HepG2 (cell line): ENCODE measurements around the gene KIF2B. TPM values are rescaled to one million over a fixed set of nuclear protein-coding genes. Genes with fewer than 3 reads are reported as not detected.

Experiments used
- ATAC-seq: fragments of 200-7000 bp; cut with Tn5 transposase; 3 replicates; pipeline ENCODE4 v1.9.1; 2020; ENCODE audit warnings: mild to moderate bottlenecking, moderate library complexity
- BruUV-seq: library from RNA; stranded (reverse); fragments of 400-500 nt; replicated peaks from 2 replicates; lab custom pipeline; 2021; lab: Mats Ljungman, UMichigan
- CTCF ChIA-PET: fragments of 300-600 bp; formaldehyde crosslinking; extraction: SDS; loops from one replicate; lab custom pipeline; 2021; ENCODE audit warnings: low total read pairs, inconsistent platforms, low intra/inter-chr PET ratio; lab: Yijun Ruan, JAX
- POLR2A ChIA-PET: fragments of 350-600 bp; sonication (Branson Sonifier 250); formaldehyde crosslinking; loops from one replicate; lab custom pipeline; 2020; ENCODE audit warnings: antibody characterized with exemption, inconsistent platforms; lab: Yijun Ruan, JAX
- DNase-seq: peaks from one replicate; pipeline ENCODE4 v3.0.0-alpha.2; 2015; ENCODE audit warnings: low spot score
- FAIRE-seq: peaks from 3 replicates; lab custom pipeline; 2011; peaks lifted over from hg19 to GRCh38; lab: Jason Lieb, UNC
- H2AFZ ChIP-seq: one replicate; pipeline ENCODE4 v1.6.1; 2011; ENCODE audit warnings: low read length, inconsistent platforms
- H3K27ac ChIP-seq: fragments of 300-600 bp; 3 replicates; pipeline ENCODE4 v1.8.0; 2011; ENCODE audit warnings: mixed run types, mild to moderate bottlenecking, mixed read lengths, low read length, inconsistent platforms; ENCODE audit not compliant: insufficient read depth; ENCODE audit errors: extremely low read length
- H3K27me3 ChIP-seq, 2 experiments: fragments of 200-600 bp in 1 of 2; 2 replicates in 1 of 2; 3 replicates in 1 of 2; pipeline versions ENCODE4 v1.6.0 to v1.8.0; 2011; ENCODE audit warnings: low read length in 2 of 2, mild to moderate bottlenecking in 2 of 2, moderate library complexity in 2 of 2, inconsistent platforms in 1 of 2; ENCODE audit not compliant: insufficient read depth in 2 of 2, control insufficient read depth in 1 of 2
- H3K36me3 ChIP-seq, 2 experiments: fragments of 200-600 bp in 1 of 2; replicated peaks in 1 of 2; 2 replicates in 1 of 2; 3 replicates in 1 of 2; pipeline versions ENCODE4 v1.5.1 to v1.8.0; 2011; ENCODE audit warnings: low read length in 2 of 2, inconsistent platforms in 1 of 2; ENCODE audit not compliant: insufficient read depth in 2 of 2, control insufficient read depth in 1 of 2
- H3K4me1 ChIP-seq: 2 replicates; pipeline ENCODE4 v1.5.1; 2012; ENCODE audit warnings: low read length, inconsistent platforms; ENCODE audit not compliant: insufficient read depth
- H3K4me2 ChIP-seq: 2 replicates; pipeline ENCODE4 v1.6.0; 2011; ENCODE audit warnings: low read depth, low read length, inconsistent platforms
- H3K4me3 ChIP-seq, 3 experiments: fragments of 200-600 bp in 1 of 3; sonication (generic), shearing (Covaris generic) in 1 of 3; replicated peaks in 1 of 3; 2 replicates each; pipeline ENCODE4 v1.5.1; 2011 to 2016; ENCODE audit warnings: low read length in 3 of 3, inconsistent platforms in 2 of 3, low read depth in 2 of 3, mild to moderate bottlenecking in 2 of 3, control low read depth in 1 of 3, mixed read lengths in 1 of 3; ENCODE audit not compliant: insufficient read depth in 1 of 3
- H3K79me2 ChIP-seq: one replicate; pipeline ENCODE4 v1.6.1; 2011; ENCODE audit warnings: low read length, inconsistent platforms; ENCODE audit not compliant: insufficient read depth
- H3K9ac ChIP-seq: 2 replicates; pipeline ENCODE4 v1.6.0; 2011; ENCODE audit warnings: mild to moderate bottlenecking, low read depth, low read length, inconsistent platforms; ENCODE audit not compliant: insufficient read depth
- H3K9me3 ChIP-seq: 2 replicates; pipeline ENCODE4 v1.5.1; 2012; ENCODE audit warnings: mild to moderate bottlenecking, low read length
- H4K20me1 ChIP-seq: 2 replicates; pipeline ENCODE4 v1.6.0; 2011; ENCODE audit warnings: inconsistent platforms, mild to moderate bottlenecking, low read length, moderate library complexity; ENCODE audit not compliant: insufficient read depth
- CHD4 ChIP-seq: fragments of 200-600 bp; sonication (generic); IDR thresholded peaks from 2 replicates; pipeline ENCODE4 v1.7.0; 2017; ENCODE audit warnings: mild to moderate bottlenecking, low read length, borderline replicate concordance
- FOXA1 ChIP-seq, 2 experiments: fragments of 450-650 bp in 1 of 2; sonication (generic) in 1 of 2; formaldehyde crosslinking in 1 of 2; IDR thresholded peaks; 2 replicates each; pipeline versions ENCODE4 v1.4.0 to v1.6.1; 2016 to 2020; ENCODE audit warnings: missing genetic modification reagents in 1 of 2
- POLR2G ChIP-seq: fragments of 200-400 bp; formaldehyde crosslinking; IDR thresholded peaks from 2 replicates; pipeline ENCODE4 v1.6.1; 2018; ENCODE audit warnings: mild to moderate bottlenecking, low read depth, low read length, moderate library complexity
- RCOR2 ChIP-seq: IDR thresholded peaks from 2 replicates; pipeline ENCODE4 v1.6.1; 2016; ENCODE audit warnings: missing biosample characterization, missing genetic modification reagents
- TAF15 ChIP-seq: fragments of 200-400 bp; formaldehyde crosslinking; IDR thresholded peaks from one replicate; pipeline ENCODE4 v1.6.1; 2018; ENCODE audit warnings: mild to moderate bottlenecking, low read depth, low read length; ENCODE audit not compliant: poor library complexity, severe bottlenecking
- TRIM24 ChIP-seq: sonication (generic); formaldehyde crosslinking; IDR thresholded peaks from 2 replicates; pipeline ENCODE4 v1.8.0; 2022; ENCODE audit warnings: mild to moderate bottlenecking, missing genetic modification reagents
- XRCC5 ChIP-seq: fragments of 200-400 bp; formaldehyde crosslinking; optimal IDR thresholded peaks from 2 replicates; pipeline ENCODE3; 2017; ENCODE audit warnings: mild to moderate bottlenecking, low read length
- ZBTB8A ChIP-seq: sonication (generic); formaldehyde crosslinking; IDR thresholded peaks from 2 replicates; pipeline ENCODE4 v1.4.0; 2020; ENCODE audit warnings: mild to moderate bottlenecking, low read depth, missing genetic modification reagents, borderline replicate concordance
- ZNF205 ChIP-seq: IDR thresholded peaks from 2 replicates; pipeline ENCODE4 v1.6.1; 2018; ENCODE audit warnings: missing biosample characterization, missing genetic modification reagents
- ZNF292 ChIP-seq: sonication (generic); formaldehyde crosslinking; IDR thresholded peaks from 2 replicates; pipeline ENCODE4 v1.8.1; 2022; ENCODE audit warnings: mild to moderate bottlenecking, low read depth, missing genetic modification reagents, borderline replicate concordance
- ZNF496 ChIP-seq: sonication (generic); formaldehyde crosslinking; IDR thresholded peaks from 2 replicates; pipeline ENCODE4 v1.8.1; 2023; ENCODE audit warnings: mild to moderate bottlenecking, moderate library complexity, missing genetic modification reagents; ENCODE audit not compliant: insufficient replicate concordance
- ZNF687 ChIP-seq: sonication (generic); formaldehyde crosslinking; IDR thresholded peaks from 2 replicates; pipeline ENCODE4 v1.5.1; 2020; ENCODE audit warnings: mild to moderate bottlenecking, missing genetic modification reagents, moderate library complexity
- ZNF724P ChIP-seq: sonication (generic); formaldehyde crosslinking; IDR thresholded peaks from 2 replicates; pipeline ENCODE4 v1.8.0; 2022; ENCODE audit warnings: missing genetic modification reagents, borderline replicate concordance
- ZUFSP ChIP-seq: sonication (generic); formaldehyde crosslinking; IDR thresholded peaks from 2 replicates; pipeline ENCODE4 v1.9.0; 2021; ENCODE audit warnings: missing genetic modification reagents, mild to moderate bottlenecking, borderline replicate concordance
- WGBS: methylation state at CpG from one replicate; pipeline ENCODE4 v1.1.6; 2017; ENCODE audit warnings: low lambda C conversion rate; 5-methylcytosine and 5-hydroxymethylcytosine counted together
- in situ Hi-C: cut with HindIII; loops from 2 replicates; pipeline ENCODE4 v1.10.0; 2017; ENCODE audit warnings: low pct_unique_long_range_greater_than_20kb; ENCODE audit not compliant: extremely low pct_ligation_motif_present
- intact Hi-C: fragments of 100-400 bp; cut with micrococcal nuclease; formaldehyde crosslinking; loops from one replicate; pipeline ENCODE4 v1.10.0; 2022; ENCODE audit not compliant: unreplicated experiment
- polyA plus RNA-seq, 8 experiments: library from polyadenylated mRNA; depleted of rRNA in 3 of 8; stranded (reverse) in 7 of 8; unstranded in 1 of 8; fragments of >200 nt; fragmentation: Illumina TruSeq in 4 of 8; extraction: Trizol in 4 of 8; gene quantifications; 2 replicates each; pipeline versions ENCODE4 v1.2.1 to v1.2.3, GENCODE V29; 2011 to 2016; ENCODE audit warnings: low read depth in 4 of 8, missing spikeins in 1 of 8, mixed read lengths in 1 of 8; ENCODE audit not compliant: insufficient read depth in 1 of 8
- total RNA-seq, 5 experiments: library from RNA; depleted of rRNA; stranded (reverse); fragments of >200 nt; fragmentation: Illumina TruSeq; extraction: Trizol; gene quantifications; 2 replicates each; pipeline ENCODE4 v1.2.3, GENCODE V29; 2016; ENCODE audit warnings: low read depth in 1 of 5
- TF ChIP-seq, protein P1 (sequence below): sonication (generic); formaldehyde crosslinking; IDR thresholded peaks from 2 replicates; pipeline ENCODE4 v1.4.0; 2020; ENCODE audit warnings: missing genetic modification reagents
- TF ChIP-seq, protein P2 (sequence below): fragments of 450-650 bp; IDR thresholded peaks from 2 replicates; pipeline ENCODE4 v1.6.1; 2016

The KIF2B gene
- total and polyA plus RNA-seq, 2 of the 13 experiments (the other 11 are each of a cell fraction or from before 2014, with no cell fraction given): not detected

GRCh38 chr17:53819956-53820355 lies 2.8 kb upstream of the KIF2B start:
- Histone ChIP-seq H4K20me1 (no peaks in the 10 kb centered on the region), H3K4me3 (no peak overlapping the region), H3K4me1 (no peaks in the 10 kb centered on the region), H3K27me3 (no peaks in the 10 kb centered on the region; a peak in 1 of 5 replicates), H3K27ac (no peak overlapping the region), H3K9ac (no peak overlapping the region), H2AFZ (no peak overlapping the region), H3K9me3 (peaks cover 41% of the 10 kb centered on the region), H3K36me3 (no peaks in the 10 kb centered on the region), H3K4me2 (no peak overlapping the region), H3K79me2 (no peaks in the 10 kb centered on the region)
- WGBS: 3% methylated on average over 1 of the region's 1 CpG
- no TSS peak for BruUV-seq
- ChIA-PET CTCF (no interaction called here), POLR2A (no interaction called here)
- intact Hi-C loops (no loop called here), in situ Hi-C loops (no loop called here)
- FAIRE-seq: no peak
- DNase-seq: no peak
- ATAC-seq: no peak
- TF ChIP-seq POLR2G (no peak), ZNF687 (CRISPR knock-in tag) (no peak), FOXA1 (IDR thresholded peaks at IDR 0.05) (no peak), FOXA1 (CRISPR knock-in tag; IDR thresholded peaks at IDR 0.05) (no peak), ZNF292 (CRISPR knock-in tag) (no peak), ZNF496 (CRISPR knock-in tag) (no peak), TAF15 (no peak), XRCC5 (no peak), ZNF205 (no peak), RCOR2 (CRISPR knock-in tag) (no peak), CHD4 (no peak), ZUFSP (CRISPR knock-in tag) (no peak), ZNF724P (CRISPR knock-in tag) (no peak), ZBTB8A (CRISPR knock-in tag) (no peak), TRIM24 (CRISPR knock-in tag) (no peak)
- TF ChIP-seq, protein P1, sequence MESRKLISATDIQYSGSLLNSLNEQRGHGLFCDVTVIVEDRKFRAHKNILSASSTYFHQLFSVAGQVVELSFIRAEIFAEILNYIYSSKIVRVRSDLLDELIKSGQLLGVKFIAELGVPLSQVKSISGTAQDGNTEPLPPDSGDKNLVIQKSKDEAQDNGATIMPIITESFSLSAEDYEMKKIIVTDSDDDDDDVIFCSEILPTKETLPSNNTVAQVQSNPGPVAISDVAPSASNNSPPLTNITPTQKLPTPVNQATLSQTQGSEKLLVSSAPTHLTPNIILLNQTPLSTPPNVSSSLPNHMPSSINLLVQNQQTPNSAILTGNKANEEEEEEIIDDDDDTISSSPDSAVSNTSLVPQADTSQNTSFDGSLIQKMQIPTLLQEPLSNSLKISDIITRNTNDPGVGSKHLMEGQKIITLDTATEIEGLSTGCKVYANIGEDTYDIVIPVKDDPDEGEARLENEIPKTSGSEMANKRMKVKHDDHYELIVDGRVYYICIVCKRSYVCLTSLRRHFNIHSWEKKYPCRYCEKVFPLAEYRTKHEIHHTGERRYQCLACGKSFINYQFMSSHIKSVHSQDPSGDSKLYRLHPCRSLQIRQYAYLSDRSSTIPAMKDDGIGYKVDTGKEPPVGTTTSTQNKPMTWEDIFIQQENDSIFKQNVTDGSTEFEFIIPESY (CRISPR knock-in tag): no peak
- TF ChIP-seq, protein P2, sequence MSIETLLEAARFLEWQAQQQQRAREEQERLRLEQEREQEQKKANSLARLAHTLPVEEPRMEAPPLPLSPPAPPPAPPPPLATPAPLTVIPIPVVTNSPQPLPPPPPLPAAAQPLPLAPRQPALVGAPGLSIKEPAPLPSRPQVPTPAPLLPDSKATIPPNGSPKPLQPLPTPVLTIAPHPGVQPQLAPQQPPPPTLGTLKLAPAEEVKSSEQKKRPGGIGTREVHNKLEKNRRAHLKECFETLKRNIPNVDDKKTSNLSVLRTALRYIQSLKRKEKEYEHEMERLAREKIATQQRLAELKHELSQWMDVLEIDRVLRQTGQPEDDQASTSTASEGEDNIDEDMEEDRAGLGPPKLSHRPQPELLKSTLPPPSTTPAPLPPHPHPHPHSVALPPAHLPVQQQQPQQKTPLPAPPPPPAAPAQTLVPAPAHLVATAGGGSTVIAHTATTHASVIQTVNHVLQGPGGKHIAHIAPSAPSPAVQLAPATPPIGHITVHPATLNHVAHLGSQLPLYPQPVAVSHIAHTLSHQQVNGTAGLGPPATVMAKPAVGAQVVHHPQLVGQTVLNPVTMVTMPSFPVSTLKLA: no peak
